ENCODE measurements around the gene ATP8A1. TPM values are rescaled to one million over a fixed set of nuclear protein-coding genes. Genes with fewer than 3 reads are reported as not detected.

Gene ATP8A1
- total and polyA plus RNA-seq, 2 of the 8 experiments (the other 6 are each of a cell fraction or from before 2014, with no cell fraction given): 3.7 to 14.9 TPM

DNA sequence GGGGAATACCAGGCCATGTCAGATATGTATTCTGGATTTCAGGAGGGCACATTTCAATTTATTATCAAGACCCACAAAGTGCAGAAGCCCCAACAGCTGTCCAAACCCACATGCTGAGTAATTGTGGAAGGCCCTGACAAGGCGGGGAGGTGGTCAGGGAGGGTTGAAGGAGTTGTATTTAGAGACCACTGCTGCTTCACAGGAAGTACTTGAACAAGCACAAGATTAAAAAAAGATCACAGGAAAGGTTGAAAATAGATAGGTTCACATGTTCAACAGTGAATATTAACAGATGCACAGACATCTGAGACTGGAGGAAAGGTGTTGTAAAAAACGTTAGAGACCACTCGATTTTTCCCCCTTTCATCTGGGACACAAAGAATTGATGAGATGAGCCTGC is 17.9 kb downstream of the ATP8A1 start:
- FAIRE-seq: no peak
- Histone ChIP-seq H3K79me1 (ENCODE audit: low read depth, low read length) (no peaks in the 10 kb centered on the region), H3K23ac (ENCODE audit: insufficient read length) (no peak overlapping the region), H3K56ac (replicated peaks; ENCODE audit: insufficient read length, low read depth, low read length) (no peak overlapping the region), H3K4ac (replicated peaks; ENCODE audit: insufficient read length, low read depth, low read length) (no peak overlapping the region), H3K14ac (ENCODE audit: insufficient read length) (no peak overlapping the region), H3K36me3 (ENCODE audit: control insufficient read depth in 2 of 4, insufficient read depth in 4 of 4, low read length in 3 of 4) (no peaks in the 10 kb centered on the region), H3K4me1 (replicated peaks in 1 of 4; ENCODE audit: control insufficient read depth in 3 of 4, insufficient read depth in 4 of 4, low read length in 3 of 4) (peaks cover 0 to 2% (median 0%) of the 10 kb centered on the region in 4 experiments; a peak in 1 of 7 replicates), H4K91ac (replicated peaks; ENCODE audit: insufficient read length, low read length) (no peak overlapping the region), H2BK12ac (ENCODE audit: low read depth, low read length) (no peak overlapping the region), H4K5ac (ENCODE audit: insufficient read length, low read depth, low read length) (no peak overlapping the region), H3K18ac (ENCODE audit: extremely low read depth, low read length) (no peak overlapping the region), H2AK5ac (ENCODE audit: low read depth, low read length) (no peak overlapping the region), H3K23me2 (ENCODE audit: low read depth, low read length) (no peaks in the 10 kb centered on the region), H3K9ac (replicated peaks in 1 of 4; ENCODE audit: extremely low read depth in 1 of 4, low read depth in 3 of 4, low read length in 3 of 4) (no peak overlapping the region), H3K27me3 (replicated peaks in 1 of 4; ENCODE audit: control insufficient read depth in 3 of 4, extremely low read depth in 1 of 4, insufficient read depth in 3 of 4, low read length in 3 of 4) (peaks cover 0 to under 1% (median 0%) of the 10 kb centered on the region in 4 experiments; a peak in 1 of 7 replicates), H2BK20ac (ENCODE audit: low read length) (no peak overlapping the region), H3K9me3 (ENCODE audit: insufficient read depth in 2 of 2, low read depth in 1 of 2, low read length in 1 of 2) (no peaks in the 10 kb centered on the region), H2AFZ (ENCODE audit: low read length) (no peak overlapping the region), H3K79me2 (ENCODE audit: control insufficient read depth in 1 of 2, insufficient read depth in 2 of 2, low read length in 2 of 2) (peaks cover 0 to 4% of the 10 kb centered on the region in 2 experiments; a peak in 1 of 4 replicates), H2BK5ac (ENCODE audit: low read depth, low read length) (no peak overlapping the region), H3K27ac (ENCODE audit: low read depth, low read length) (no peak overlapping the region), H2BK15ac (ENCODE audit: low read length) (no peak overlapping the region), H3K4me2 (ENCODE audit: insufficient read depth in 1 of 2, low read depth in 2 of 2, low read length in 2 of 2) (no peak overlapping the region), H4K20me1 (replicated peaks in 1 of 2; ENCODE audit: control insufficient read depth in 1 of 2, insufficient read depth in 2 of 2, low read length in 2 of 2) (peaks cover 0 to 2% of the 10 kb centered on the region in 2 experiments), H4K8ac (ENCODE audit: extremely low read depth, insufficient read depth, low read length) (no peak overlapping the region), H3K4me3 (ENCODE audit: extremely low read depth in 1 of 4, insufficient read depth in 2 of 4, low read depth in 3 of 4, low read length in 4 of 4) (no peak overlapping the region), H2BK120ac (replicated peaks; ENCODE audit: low read depth, low read length) (no peak overlapping the region)
- CTCF ChIA-PET (ENCODE audit: partially characterized antibody): no interaction called here
- DNase-seq (ENCODE audit: low read depth in 1 of 2, low spot score in 2 of 2): no peak
- POLR2A ChIA-PET (ENCODE audit: partially characterized antibody): no interaction called here
- WGBS, 2 experiments (ENCODE audit: extremely low coverage in 1 of 2, insufficient coverage in 1 of 2, insufficient read length in 1 of 2, insufficient replicate concordance in 2 of 2, low coverage in 1 of 2, low lambda C conversion rate in 2 of 2, missing lambda C conversion rate in 1 of 2): 78% methylated on average over 3 of the region's 3 CpGs; no CpG with 5 or more reads in 1 of the 2 experiments
- TF ChIP-seq SIX5 (IDR thresholded peaks at IDR 0.05; ENCODE audit: low read depth, low read length) (no peak), SP4 (IDR thresholded peaks at IDR 0.05; ENCODE audit: low read length) (no peak), JUND (IDR thresholded peaks at IDR 0.05; ENCODE audit: low read length) (no peak)
